ENCODE measurements around the gene OR14A16.

OR14A16 gene

DNA sequence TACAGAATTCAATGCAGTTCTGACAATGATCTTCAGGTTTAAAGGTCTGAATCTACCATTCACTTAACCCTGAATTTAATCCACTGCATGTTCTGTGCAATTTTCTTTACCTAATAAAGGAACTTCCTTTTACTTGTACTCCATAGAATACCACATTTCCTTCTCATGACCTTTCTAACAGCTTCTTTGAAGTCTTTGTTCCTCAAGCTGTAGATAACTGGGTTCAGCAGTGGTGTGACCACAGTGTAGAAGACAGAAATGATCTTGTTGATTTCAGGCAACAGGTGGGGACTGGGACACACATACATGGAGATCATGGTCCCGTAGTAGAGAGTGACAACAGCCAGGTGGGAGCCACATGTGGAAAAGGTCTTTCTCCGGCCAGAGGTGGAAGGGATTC lies 16.9 kb upstream of the OR14A16 start:
- TF ChIP-seq ZNF274 (IDR thresholded peaks at IDR 0.05; ENCODE audit: low read depth, low read length): no peak
- H3K4me3 ChIP-seq (ENCODE audit: low read length): no peak overlapping the region

DNA sequence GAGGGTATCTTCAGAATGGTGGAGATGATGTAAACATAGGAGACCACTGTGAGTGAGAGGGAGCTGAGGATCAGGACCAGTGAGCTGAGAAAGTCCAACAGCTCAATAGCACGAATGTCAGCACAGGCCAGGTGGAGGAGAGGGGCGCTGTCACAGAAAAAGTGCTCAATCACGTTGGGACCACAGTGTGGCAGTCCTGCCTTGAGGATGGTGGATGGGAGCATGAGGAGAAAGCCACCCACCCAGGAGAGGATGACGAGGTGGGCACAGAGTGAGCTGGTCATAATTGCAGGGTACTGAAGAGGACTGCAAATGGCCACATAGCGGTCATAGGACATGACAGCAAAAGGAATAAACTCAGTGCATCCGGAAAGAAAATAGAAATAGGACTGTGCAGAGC lies 9.7 kb upstream of the OR14A16 start:
- no peak overlapping the region for H3K4me3 ChIP-seq (ENCODE audit: low read length)
- no peak for TF ChIP-seq ZNF274 (IDR thresholded peaks at IDR 0.05; ENCODE audit: low read depth, low read length)

DNA sequence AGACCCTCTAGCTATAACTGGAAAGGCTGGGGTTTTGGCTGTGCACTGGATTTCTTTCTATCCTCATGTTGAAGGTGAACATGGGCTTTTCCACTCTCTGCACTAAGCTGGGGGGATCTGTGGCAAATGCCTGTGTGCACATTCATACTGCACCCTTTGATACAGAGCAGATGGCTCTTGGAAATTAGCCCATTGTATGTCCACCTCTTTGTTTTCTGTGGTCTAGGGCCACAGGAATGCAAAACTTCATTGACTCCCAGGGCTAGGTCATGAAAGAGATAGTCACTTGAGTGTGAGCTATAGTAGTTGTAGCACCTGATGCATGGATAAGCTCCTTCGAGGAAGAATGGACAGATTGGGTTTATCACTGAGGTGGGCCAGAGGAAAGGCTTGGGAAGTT lies 5.7 kb upstream of the OR14A16 start:
- TF ChIP-seq ZNF274 (IDR thresholded peaks at IDR 0.05; ENCODE audit: low read depth, low read length): no peak
- H3K4me3 ChIP-seq (ENCODE audit: low read length): no peak overlapping the region

DNA sequence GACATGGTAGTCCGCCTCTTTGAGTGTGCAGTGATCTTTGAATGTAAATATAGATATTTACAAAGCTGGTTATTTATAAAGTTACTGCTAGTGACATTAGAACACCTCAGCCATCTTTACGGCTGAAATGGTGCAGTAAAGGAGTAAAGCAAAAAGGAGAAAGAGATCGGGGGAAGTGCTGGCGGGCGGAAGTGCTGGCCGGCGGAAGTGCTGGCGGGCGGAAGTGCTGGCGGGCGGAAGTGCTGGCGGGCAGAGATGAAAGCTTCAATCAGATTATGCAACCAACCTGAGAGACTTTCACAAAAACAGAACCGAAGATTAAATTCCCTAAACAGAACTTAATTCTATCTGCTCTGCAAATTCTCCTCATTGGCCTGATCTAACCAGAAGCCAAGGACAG lies 1.4 kb upstream of the OR14A16 start:
- no peak overlapping the region for H3K4me3 ChIP-seq (ENCODE audit: low read length)
- TF ChIP-seq ZNF274 (IDR thresholded peaks at IDR 0.05; ENCODE audit: low read depth, low read length): no peak

DNA sequence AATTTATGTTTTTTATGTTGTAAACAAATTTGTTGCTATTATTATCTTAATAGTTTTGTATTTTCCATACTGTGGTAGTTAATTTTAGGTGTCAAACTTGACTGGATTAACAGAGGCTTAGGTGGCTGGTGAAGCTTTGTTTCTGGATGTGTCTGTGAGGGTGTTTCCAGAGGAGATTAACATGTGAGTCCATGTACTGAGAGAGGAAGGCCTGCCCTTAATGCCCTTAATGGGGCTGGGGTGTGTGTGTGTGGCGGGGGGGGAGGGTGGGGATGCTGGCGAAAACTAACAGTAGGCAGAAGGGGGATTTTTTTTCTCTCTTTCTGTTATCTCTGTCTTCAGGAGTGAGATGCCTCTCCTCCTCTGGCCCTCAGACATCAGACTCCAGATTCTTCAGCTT lies 1.9 kb downstream of the OR14A16 start:
- H3K4me3 ChIP-seq (ENCODE audit: low read length): no peak overlapping the region
- TF ChIP-seq ZNF274 (IDR thresholded peaks at IDR 0.05; ENCODE audit: low read depth, low read length): no peak

DNA sequence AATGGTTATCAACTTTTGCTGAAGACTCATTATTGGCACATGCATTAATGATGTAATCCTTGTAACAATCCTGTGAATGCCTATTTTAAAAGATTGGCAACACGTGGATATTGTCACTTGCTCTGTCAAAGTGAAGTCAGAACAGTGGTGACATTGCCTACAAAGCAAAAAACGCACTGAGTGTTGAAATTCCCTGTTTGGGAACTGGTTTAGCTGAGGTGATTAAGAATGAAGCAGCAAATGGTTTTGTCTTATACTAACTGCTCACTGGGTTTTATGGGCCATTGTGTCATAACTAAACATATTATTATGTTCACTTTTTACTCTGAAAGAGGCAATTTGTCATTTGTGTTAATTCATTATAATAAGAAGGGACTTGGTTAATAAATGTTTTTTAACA lies 11.3 kb downstream of the OR14A16 start:
- no peak overlapping the region for H3K4me3 ChIP-seq (ENCODE audit: low read length)
- TF ChIP-seq ZNF274 (IDR thresholded peaks at IDR 0.05; ENCODE audit: low read depth, low read length): no peak

DNA sequence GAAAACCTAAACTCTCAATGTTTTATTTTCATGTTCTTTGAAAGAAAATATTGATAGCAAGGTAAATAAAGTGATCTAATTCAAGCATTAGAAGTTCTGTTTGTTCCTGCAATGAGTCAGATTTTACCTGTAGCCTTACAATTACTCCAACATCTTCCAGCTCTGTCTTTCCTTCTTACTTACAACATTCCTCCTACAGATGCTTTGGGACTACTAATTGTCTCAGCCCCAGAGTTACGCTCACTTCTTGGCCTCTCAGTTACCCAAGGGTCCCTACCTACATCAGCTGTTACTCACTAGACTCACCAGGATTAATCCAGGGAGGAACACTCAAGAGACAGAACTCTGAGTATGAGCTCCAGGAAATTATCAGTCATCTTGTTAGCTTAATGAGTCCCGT lies 26.4 kb downstream of the OR14A16 start:
- TF ChIP-seq ZNF274 (IDR thresholded peaks at IDR 0.05; ENCODE audit: low read depth, low read length): no peak
- H3K4me3 ChIP-seq (ENCODE audit: low read length): no peak overlapping the region

DNA sequence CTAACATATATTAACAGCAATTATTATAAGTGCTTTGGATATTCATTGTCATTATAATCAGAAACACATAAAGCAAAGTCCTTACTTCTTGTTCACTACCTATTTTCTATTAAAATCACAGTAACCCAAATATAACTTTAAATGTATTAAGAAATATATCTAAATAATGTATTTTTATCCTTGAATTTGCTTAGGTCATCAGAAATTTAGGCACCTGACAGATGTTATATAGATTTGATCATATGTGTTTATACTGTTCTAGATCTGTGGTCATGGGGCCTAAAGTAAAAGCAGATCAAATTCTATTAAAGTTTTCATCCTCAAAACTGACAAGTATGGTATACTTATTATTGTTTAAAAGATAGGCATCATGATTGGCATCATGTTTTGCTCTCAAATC lies 54.3 kb downstream of the OR14A16 start:
- no peak overlapping the region for H3K4me3 ChIP-seq (ENCODE audit: low read length)
- TF ChIP-seq ZNF274 (IDR thresholded peaks at IDR 0.05; ENCODE audit: low read depth, low read length): no peak
